Endothelial cell of umbilical vein (primary cell): ENCODE data around the gene RAB5IF. TPM values are rescaled to one million over a fixed set of nuclear protein-coding genes. Genes with fewer than 3 reads are reported as not detected.

Experiments
- BruUV-seq: library from RNA; stranded (reverse); fragments of 400-500 nt; replicated peaks from 2 replicates; lab custom pipeline; 2021; lab: Mats Ljungman, UMichigan
- CTCF ChIA-PET: fragments of 300-600, 350-600 bp; sonication (Branson Sonifier 250); formaldehyde crosslinking; loops from one replicate; lab custom pipeline; 2021; ENCODE audit warnings: antibody characterized with exemption, inconsistent platforms; lab: Charles Lee
- POLR2A ChIA-PET: fragments of 300-600, 350-600 bp; sonication (Branson Sonifier 250); formaldehyde crosslinking; loops from one replicate; lab custom pipeline; 2021; ENCODE audit warnings: antibody characterized with exemption, inconsistent platforms; lab: Charles Lee
- DNase-seq: peaks from one replicate; pipeline ENCODE4 v3.0.0-alpha.2; 2011; ENCODE audit warnings: low read depth, low spot score
- FAIRE-seq: peaks from 2 replicates; lab custom pipeline; 2011; peaks lifted over from hg19 to GRCh38; lab: Jason Lieb, UNC
- H2AFZ ChIP-seq: 2 replicates; pipeline ENCODE4 v1.6.0; 2012; ENCODE audit warnings: low read depth, low read length, control low read depth, inconsistent platforms
- H3K27ac ChIP-seq: 2 replicates; pipeline ENCODE4 v1.5.1; 2011; ENCODE audit warnings: low read depth, mild to moderate bottlenecking, control low read depth, low read length, moderate library complexity; ENCODE audit not compliant: insufficient read depth
- H3K27me3 ChIP-seq, 2 experiments: 2 replicates each; pipeline versions ENCODE4 v1.6.0 to v1.6.1; 2011; ENCODE audit warnings: low read length in 2 of 2, mixed read lengths in 1 of 2; ENCODE audit not compliant: control insufficient read depth in 2 of 2, insufficient read depth in 2 of 2
- H3K36me3 ChIP-seq, 2 experiments: 2 replicates in 1 of 2; 3 replicates in 1 of 2; pipeline ENCODE4 v1.5.1; 2011; ENCODE audit warnings: low read length in 2 of 2, mild to moderate bottlenecking in 1 of 2, moderate library complexity in 1 of 2; ENCODE audit not compliant: control insufficient read depth in 2 of 2, insufficient read depth in 2 of 2; ENCODE audit errors: extremely low read depth in 1 of 2
- H3K4me1 ChIP-seq: 3 replicates; pipeline ENCODE4 v1.5.1; 2011; ENCODE audit warnings: mild to moderate bottlenecking, low read length; ENCODE audit not compliant: control insufficient read depth, insufficient read depth; ENCODE audit errors: extremely low read depth
- H3K4me2 ChIP-seq: 2 replicates; pipeline ENCODE4 v1.6.1; 2011; ENCODE audit warnings: low read length, control low read depth, mixed read lengths; ENCODE audit not compliant: insufficient read depth
- H3K4me3 ChIP-seq, 3 experiments: fragments of 200-600 bp in 1 of 3; sonication (generic), shearing (Covaris generic) in 1 of 3; replicated peaks in 1 of 3; 2 replicates each; pipeline ENCODE4 v1.5.1; 2011 to 2016; ENCODE audit warnings: control low read depth in 3 of 3, low read length in 3 of 3, mild to moderate bottlenecking in 2 of 3, inconsistent platforms in 1 of 3, low read depth in 1 of 3, moderate library complexity in 1 of 3; ENCODE audit not compliant: insufficient read depth in 1 of 3
- H3K79me2 ChIP-seq: 2 replicates; pipeline ENCODE4 v1.6.0; 2012; ENCODE audit warnings: low read length, inconsistent platforms; ENCODE audit not compliant: control insufficient read depth, insufficient read depth
- H3K9ac ChIP-seq: replicated peaks from 2 replicates; pipeline ENCODE3; 2011; ENCODE audit warnings: low read length, control low read depth; ENCODE audit not compliant: insufficient read depth; ENCODE audit errors: extremely low read depth
- H3K9me1 ChIP-seq: replicated peaks from 3 replicates; pipeline ENCODE4 v1.6.0; 2011; ENCODE audit warnings: mild to moderate bottlenecking, low read length; ENCODE audit not compliant: control insufficient read depth, insufficient read depth; ENCODE audit errors: extremely low read depth
- H3K9me3 ChIP-seq: replicated peaks from 2 replicates; pipeline ENCODE4 v1.5.1; 2012; ENCODE audit warnings: low read length, inconsistent platforms; ENCODE audit not compliant: control insufficient read depth, insufficient read depth
- H4K20me1 ChIP-seq: replicated peaks from 2 replicates; pipeline ENCODE3; 2011; ENCODE audit warnings: mild to moderate bottlenecking, low read length; ENCODE audit not compliant: control insufficient read depth, insufficient read depth; ENCODE audit errors: extremely low read depth
- EZH2 ChIP-seq: IDR thresholded peaks from 2 replicates; pipeline ENCODE4 v1.6.1; 2012; ENCODE audit warnings: borderline replicate concordance, low read depth, mild to moderate bottlenecking, moderate library complexity, low read length, inconsistent platforms; ENCODE audit not compliant: severe bottlenecking
- FOS ChIP-seq: IDR thresholded peaks from 2 replicates; pipeline ENCODE4 v1.6.1; 2011; ENCODE audit warnings: mild to moderate bottlenecking, low read length, moderate library complexity, borderline replicate concordance; ENCODE audit not compliant: insufficient read depth
- GATA2 ChIP-seq: IDR thresholded peaks from 2 replicates; pipeline ENCODE4 v1.7.0; 2011; ENCODE audit warnings: low read depth, mild to moderate bottlenecking, moderate library complexity, mixed read lengths, low read length; ENCODE audit not compliant: insufficient read length, insufficient read depth
- JUN ChIP-seq: IDR thresholded peaks from 2 replicates; pipeline ENCODE4 v1.6.1; 2011; ENCODE audit warnings: borderline replicate concordance, low read depth; ENCODE audit not compliant: insufficient read length, insufficient read depth
- MYC ChIP-seq: IDR thresholded peaks from one replicate; pipeline ENCODE4 v1.6.1; 2011; ENCODE audit warnings: mild to moderate bottlenecking, low read depth, low read length
- POLR2A ChIP-seq: IDR thresholded peaks from 2 replicates; pipeline ENCODE4 v1.6.1; 2012; ENCODE audit warnings: low read depth, mild to moderate bottlenecking, control low read depth, low read length
- POLR2AphosphoS5 ChIP-seq: IDR thresholded peaks from 2 replicates; pipeline ENCODE4 v1.6.1; 2012; ENCODE audit warnings: low read depth, mild to moderate bottlenecking, control low read depth, low read length, moderate library complexity; ENCODE audit not compliant: insufficient read depth
- dilution Hi-C: fragments of 300-500 bp; cut with MboI; formaldehyde crosslinking; loops from one replicate; pipeline ENCODE4 v1.15.0; 2019; ENCODE audit warnings: low sequenced_read_pairs; ENCODE audit not compliant: extremely low pct_ligation_motif_present
- intact Hi-C: fragments of 100-400 bp; cut with micrococcal nuclease; formaldehyde crosslinking; loops from one replicate; pipeline ENCODE4 v1.10.0; 2022
- polyA plus RNA-seq, 4 experiments: library from polyadenylated mRNA; depleted of rRNA in 3 of 4; stranded (reverse) in 3 of 4; unstranded in 1 of 4; fragments of >200 nt; gene quantifications; 2 replicates each; pipeline versions ENCODE4 v1.2.1 to v1.2.3, GENCODE V29; 2011 to 2012; ENCODE audit warnings: missing spikeins in 1 of 4
- total RNA-seq: library from RNA; stranded (reverse); gene quantifications from 2 replicates; pipeline ENCODE4 v1.2.3, GENCODE V29; 2021
- TF ChIP-seq, protein P1 (sequence below), 2 donors: IDR thresholded peaks; 1 replicate in 1 of 2; 2 replicates in 1 of 2; pipeline ENCODE4 v1.5.1; 2011; ENCODE audit warnings: low read length in 2 of 2, mild to moderate bottlenecking in 2 of 2, moderate library complexity in 2 of 2, control low read depth in 1 of 2, inconsistent platforms in 1 of 2, low read depth in 1 of 2; ENCODE audit not compliant: insufficient read depth in 1 of 2; ENCODE audit errors: extremely low read depth in 1 of 2
- TF ChIP-seq, protein P2 (sequence below): IDR thresholded peaks from 2 replicates; pipeline ENCODE4 v1.6.1; 2011; ENCODE audit not compliant: insufficient read depth, insufficient read length

RAB5IF gene
- total and polyA plus RNA-seq, 2 donors (not counting 3 experiments of a cell fraction or from before 2014, with no cell fraction given): 113 to 162 TPM

DNA sequence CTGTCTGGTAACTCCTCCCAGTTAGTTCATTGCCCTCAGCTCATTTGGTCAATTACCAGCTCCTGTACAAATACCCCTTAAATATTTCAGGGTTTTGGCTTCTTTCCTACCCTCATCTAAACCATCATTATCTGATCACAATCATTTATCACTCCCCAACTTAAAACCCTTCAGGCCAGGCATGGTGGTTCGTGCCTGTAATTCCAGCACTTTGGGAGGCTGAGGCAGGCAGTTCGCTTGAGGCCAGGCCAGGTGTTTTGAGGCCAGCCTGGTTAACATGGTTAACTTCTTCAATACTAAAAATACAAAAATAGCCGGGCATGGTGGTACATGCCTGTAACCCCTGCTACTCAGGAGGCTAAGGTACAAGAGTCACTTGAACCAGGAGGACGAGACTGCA, 22.8 kb upstream of the RAB5IF start:
- Histone ChIP-seq H3K9me3 (no peaks in the 10 kb centered on the region), H3K9ac (no peak overlapping the region), H4K20me1 (no peaks in the 10 kb centered on the region), H3K36me3 (peaks cover 5 to 14% of the 10 kb centered on the region in 2 experiments), H2AFZ (no peak overlapping the region), H3K79me2 (peaks cover 11% of the 10 kb centered on the region), H3K4me1 (no peaks in the 10 kb centered on the region), H3K4me2 (no peak overlapping the region), H3K9me1 (no peaks in the 10 kb centered on the region), H3K27me3 (no peaks in the 10 kb centered on the region), H3K4me3 (no peak overlapping the region), H3K27ac (no peak overlapping the region)
- POLR2A ChIA-PET: no interaction called here
- TF ChIP-seq FOS: no peak
- no peak for TF ChIP-seq GATA2
- TF ChIP-seq, protein P1, sequence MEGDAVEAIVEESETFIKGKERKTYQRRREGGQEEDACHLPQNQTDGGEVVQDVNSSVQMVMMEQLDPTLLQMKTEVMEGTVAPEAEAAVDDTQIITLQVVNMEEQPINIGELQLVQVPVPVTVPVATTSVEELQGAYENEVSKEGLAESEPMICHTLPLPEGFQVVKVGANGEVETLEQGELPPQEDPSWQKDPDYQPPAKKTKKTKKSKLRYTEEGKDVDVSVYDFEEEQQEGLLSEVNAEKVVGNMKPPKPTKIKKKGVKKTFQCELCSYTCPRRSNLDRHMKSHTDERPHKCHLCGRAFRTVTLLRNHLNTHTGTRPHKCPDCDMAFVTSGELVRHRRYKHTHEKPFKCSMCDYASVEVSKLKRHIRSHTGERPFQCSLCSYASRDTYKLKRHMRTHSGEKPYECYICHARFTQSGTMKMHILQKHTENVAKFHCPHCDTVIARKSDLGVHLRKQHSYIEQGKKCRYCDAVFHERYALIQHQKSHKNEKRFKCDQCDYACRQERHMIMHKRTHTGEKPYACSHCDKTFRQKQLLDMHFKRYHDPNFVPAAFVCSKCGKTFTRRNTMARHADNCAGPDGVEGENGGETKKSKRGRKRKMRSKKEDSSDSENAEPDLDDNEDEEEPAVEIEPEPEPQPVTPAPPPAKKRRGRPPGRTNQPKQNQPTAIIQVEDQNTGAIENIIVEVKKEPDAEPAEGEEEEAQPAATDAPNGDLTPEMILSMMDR (IDR thresholded peaks at IDR 0.05; ENCODE audit: extremely low read depth in 1 of 2, insufficient read depth in 1 of 2, low read depth in 1 of 2, low read length in 2 of 2): no peak
- TF ChIP-seq MYC: no peak
- TF ChIP-seq POLR2A: no peak
- TF ChIP-seq EZH2: no peak
- no peak for TF ChIP-seq JUN
- TF ChIP-seq POLR2AphosphoS5: no peak
- TF ChIP-seq, protein P2, sequence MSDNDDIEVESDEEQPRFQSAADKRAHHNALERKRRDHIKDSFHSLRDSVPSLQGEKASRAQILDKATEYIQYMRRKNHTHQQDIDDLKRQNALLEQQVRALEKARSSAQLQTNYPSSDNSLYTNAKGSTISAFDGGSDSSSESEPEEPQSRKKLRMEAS: no peak
- CTCF ChIA-PET: no interaction called here
- no TSS peak for BruUV-seq
- dilution Hi-C loops (no loop called here), intact Hi-C loops (no loop called here)
- DNase-seq: no peak
- no peak for FAIRE-seq
